HG02938 (cell line): Measurements from ENCODE around the gene JPH2.
"Not testable (repeated sequence)": the region's sequence is repeated elsewhere in the genome, so short reads cannot be mapped to it uniquely, and the experiment has no call there.

Experiments
- ATAC-seq: cut with Tn5 transposase; IDR thresholded peaks from one replicate; pipeline ENCODE4 v1.9.1; 2021; ENCODE audit warnings: mild to moderate bottlenecking, moderate library complexity; ENCODE audit not compliant: unreplicated experiment

JPH2 gene

DNA sequence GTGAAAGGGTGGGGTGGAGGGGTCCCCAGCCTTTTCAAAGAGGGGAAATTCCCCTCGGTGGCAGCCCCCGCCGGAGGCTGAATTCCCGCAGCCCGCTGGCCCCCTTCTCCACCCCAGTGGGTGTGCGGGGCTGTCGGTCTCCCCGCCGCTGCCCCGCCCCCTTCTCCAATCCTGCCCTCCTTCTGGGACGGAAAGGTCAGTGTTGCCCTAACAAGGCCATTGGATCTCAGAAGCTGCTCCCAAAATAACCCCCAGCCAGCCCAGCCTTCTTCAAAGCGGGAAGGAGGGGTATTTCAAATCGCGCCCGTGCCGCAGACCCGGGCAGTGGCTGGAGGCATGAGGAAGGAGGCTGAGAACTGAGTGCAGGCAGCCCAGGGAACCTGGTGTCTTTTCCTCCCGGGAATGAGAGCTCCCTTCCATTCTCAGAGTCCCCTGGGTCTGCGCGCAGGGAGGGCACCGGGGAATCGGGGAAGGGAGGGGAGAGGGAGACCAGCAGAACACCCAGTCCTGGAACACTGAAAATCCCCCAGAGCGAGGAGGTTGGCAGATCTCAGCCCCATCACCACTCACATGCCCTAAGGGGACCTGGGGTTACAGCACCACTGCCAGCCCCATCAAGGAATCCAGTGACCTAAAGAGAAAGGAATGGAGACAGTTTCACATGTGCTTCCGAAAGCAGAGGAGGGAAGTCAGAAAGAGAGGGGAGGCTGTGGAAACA is at the start of gene JPH2:
TSS of gene JPH2 (minus strand) at position 135 of the 718 bp plus-strand sequence. CDS start 483 bp downstream, outside the sequence.
- ATAC-seq: no peak

DNA sequence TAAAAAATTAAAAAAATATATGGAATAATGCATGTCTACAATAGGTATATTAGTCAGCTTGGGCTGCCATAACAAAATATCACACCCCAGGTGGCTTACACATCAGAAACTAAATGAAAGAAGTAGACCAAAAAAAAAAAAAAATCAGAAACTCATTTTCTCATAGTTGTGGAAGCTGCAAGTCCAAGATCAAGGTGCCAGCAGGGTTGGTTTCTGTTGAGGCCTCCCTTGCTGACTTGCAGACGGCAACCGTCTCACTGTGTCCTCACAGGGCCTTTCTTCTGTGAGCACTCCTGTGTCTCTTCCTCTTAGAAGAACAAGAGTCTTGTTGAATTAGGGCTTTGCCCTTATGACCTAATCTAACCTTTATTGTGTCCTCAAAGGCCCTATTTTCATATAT is 48.7 kb upstream of the JPH2 start:
- ATAC-seq: no peak

DNA sequence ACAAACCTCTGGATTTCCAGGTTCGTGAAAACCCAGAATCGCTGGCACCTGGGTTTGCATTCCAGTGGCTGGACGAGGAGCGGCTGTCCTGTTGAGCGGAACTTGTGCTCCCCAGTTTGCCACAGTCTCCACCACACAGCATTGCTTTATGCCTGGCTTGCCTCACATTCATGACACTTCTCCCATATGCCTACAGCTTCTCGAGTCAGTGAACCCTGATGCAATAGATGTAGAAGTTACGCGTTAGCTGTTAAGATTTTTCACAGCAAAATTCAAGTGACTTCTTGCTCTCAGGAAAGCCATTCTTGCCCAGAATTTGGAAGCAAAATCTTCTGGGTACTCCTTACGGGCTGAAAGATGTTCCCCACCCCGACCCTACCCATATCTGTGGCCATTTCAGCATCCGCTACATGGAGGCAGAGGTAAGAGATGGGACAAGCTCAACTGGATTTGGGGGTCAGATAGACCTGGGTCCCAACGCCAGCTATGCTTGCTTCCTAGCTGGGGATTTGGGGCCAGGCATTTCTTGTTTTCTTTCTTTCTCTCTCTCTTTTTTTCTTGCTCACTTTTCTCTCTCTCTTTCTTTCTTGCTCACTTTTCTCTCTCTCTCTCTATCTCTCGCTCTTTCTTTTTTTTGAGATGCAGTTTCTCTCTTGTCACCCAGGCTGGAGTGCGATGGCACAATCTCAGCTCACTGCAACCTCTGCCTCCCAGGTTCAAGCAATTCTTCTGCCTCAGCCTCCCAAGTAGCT is 47.8 kb upstream of the JPH2 start:
- no peak for ATAC-seq

DNA sequence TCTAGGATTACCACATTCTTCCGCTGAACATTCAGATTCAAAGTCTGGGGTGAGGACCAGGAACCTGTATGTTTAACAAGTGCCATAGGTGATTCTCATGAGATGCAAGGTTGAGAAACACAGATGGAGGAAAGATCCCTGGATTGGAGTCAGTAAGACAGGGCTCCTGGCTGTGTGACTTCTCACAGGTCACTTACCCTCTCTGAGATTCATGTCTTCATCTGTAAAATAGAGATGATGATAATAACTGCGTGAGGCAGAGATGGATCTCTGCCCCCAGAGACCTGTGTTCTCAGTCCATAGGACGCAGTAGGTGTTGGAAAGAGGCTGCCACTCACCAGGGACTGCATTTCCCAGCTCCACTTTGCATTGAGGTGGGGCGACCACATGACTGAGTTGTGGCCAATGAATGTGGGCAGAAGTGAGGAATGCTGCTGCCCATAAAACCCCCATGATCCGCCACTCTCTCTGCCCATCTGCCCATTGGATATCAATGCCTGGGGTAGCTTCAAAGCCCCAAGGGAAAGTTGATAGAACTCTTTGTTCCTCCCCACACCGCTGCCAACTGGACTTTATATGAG is 46.5 kb upstream of the JPH2 start:
- no peak for ATAC-seq

DNA sequence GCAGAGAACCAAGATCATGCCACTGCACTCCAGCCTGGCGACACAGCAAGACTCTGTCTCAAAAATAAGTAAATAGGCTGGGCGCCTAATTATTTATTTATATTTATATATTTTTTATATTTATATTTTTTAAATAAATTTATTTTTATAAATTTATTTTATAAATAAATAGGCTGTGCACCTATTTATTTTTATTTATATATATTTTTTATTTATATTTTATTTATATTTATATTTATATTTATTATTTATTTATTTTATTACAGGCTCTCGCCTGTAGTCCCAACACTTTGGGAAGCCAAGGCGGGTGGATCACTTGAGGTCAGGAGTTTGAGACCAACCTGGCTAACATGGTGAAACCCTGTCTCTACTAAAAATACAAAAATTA is 45.5 kb upstream of the JPH2 start:
- not testable (repeated sequence) for ATAC-seq

DNA sequence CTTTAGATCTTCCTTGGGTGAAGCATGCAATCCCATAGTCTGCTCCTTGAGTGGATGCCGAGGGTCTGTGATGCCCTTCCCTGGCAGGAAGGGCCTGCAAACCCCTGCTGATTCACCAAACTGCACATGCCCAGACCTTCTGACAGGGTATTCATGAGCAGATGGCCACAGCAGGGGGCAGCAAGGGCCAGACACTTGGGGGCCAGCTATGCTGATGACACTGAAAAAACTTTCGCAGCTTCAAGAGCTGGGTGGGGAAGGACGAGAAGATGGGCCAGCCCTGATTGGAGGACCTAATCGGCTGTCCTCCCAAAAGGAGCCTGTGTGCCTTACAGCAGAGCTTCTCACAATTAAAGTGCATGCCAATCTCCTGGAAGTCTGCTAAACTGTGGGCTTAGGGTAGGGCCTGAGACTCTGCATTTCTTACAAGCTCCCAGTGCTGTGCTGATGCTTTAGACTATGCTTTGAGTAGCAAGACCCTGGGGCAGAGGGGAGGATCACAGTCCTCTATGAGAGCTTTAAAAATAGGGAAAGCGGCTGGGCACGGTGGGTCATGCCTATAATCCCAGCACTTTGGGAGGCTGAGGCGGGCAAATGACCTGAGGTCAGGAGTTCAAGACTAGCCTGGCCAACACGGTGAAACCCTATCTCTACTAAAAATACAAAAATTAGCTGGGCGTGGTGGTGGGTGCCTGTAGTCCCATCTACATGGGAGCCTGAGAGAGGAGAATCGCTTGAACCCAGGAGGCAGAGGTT is 44.9 kb upstream of the JPH2 start:
- ATAC-seq: no peak

DNA sequence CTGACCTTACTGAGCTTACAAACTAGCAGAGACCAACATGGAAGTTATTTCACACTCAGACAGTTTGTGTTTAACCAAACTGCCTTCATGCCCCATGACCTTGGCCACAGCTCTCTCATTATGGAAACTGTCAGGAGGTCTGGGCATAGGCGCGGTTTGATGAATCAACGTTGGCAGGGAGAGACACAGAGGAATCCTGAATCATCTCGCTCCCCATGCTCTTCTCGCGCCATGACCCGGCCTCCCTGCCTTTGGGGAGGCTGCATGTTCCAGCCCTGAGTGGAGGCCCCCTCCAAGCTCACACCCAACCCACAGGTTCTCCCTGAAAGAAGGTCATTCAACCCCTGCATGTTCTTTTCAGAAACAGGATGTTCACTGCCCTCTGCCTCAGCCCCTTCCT is 44.2 kb upstream of the JPH2 start:
- no peak for ATAC-seq

DNA sequence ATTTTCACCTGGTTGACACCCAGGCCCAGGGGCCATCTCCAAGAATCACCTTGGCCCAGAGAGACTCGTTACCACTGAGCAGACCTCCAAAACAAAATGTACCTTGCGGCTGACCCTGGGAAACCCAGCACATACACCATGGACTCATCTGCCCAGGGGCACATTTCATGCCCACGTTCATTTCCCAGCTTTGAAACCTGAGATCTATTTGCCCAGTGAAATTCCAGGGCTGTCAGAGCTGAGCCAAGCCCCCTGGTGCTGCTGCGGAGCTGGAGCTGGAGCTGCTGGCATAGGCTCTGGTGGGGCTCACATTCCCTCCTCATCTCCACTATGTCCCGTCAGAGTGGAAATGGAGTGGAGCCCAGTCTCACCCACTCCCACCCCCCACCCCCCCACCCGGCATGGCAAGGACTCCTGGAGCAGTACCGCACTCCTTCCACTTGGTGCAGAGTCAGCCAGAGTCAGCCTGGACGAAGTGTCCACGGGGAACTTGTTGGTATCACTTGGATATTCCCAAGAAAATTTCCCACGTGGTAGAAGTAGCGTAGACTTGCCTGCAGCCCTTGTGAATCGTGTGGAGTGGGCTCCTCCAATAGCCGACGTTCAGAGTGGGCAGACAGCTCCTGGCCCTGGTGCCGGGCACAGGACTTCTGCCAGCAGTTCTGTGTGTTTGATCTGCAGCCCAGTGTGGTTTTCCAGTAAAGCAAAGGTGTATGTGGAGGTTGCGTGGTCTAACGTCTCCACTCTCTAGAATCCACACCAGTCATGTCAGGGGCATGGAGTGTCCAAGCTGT is 41.7 kb upstream of the JPH2 start:
- no peak for ATAC-seq

DNA sequence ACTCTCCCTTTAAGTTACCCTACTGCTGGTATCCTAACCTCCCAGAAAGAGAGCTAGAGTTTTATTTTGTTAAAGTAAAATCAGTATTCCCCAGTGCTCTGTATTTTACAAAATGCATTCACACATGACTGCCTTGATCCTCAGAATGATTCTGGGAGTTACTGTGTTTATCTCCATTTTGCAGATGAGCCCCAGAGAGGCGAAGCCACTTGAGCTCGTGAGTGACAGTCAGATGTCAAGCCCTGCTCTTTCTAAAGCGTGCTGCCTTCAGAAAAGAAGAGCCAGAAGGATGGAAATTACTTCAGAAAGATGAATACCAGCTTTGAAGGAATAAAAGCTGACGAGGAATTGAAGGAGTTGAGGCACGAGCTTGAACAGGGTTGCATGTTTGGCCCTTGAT is 37.6 kb upstream of the JPH2 start:
- ATAC-seq: no peak

DNA sequence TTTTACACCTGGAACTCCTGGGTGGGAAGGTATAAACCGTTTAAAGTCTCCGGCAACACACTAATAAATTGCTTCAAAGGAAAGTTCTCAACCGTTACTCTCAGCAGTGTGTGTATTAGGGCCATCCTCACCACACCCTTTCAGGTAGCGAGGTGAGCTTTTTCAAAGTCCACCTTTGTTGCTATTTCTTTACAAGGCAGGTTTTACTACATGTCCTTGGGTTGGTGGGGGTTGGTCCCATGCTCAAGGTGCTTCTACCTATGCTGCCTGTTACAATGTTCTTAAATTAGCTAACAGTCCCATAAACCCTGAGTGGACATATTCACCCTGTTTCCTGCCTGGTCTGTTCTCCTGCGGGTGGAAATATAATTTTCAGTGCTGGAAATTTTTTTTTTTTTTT is 36.7 kb upstream of the JPH2 start:
- no peak for ATAC-seq

DNA sequence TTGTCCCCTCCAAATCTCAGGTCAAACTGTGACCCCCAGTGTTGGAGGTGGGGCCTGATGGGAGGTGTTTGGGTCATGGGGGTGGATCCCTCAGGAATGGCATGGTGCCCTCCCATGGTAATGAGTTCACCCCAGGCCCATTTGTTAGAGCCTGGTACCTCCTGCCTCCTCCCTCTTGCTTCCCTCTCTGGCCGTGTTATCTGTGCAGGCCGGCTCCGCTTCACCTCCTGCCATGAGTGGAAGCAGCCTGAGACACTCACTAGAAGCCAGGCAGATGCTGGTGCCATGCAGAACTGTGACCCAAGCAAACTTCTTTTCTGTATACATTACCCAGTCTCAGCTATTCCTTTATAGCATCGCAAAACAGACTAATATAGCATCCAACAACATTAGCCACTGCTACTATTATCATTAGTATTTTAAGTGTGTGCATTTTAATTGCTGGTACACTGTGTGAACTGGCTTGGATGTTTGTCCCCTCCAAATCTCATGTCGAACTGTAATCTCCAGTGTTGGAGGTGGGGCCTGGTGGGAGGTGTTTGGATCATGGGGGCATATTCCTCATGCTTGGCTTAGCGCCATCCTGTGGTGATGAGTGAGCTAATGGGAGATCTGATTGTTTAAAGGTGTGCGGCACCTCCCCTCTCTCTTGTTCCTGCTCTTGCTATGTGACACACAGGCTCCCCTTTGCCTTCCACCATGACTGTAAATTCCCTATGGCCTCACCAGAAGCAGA is 35.8 kb upstream of the JPH2 start:
- ATAC-seq: no peak

DNA sequence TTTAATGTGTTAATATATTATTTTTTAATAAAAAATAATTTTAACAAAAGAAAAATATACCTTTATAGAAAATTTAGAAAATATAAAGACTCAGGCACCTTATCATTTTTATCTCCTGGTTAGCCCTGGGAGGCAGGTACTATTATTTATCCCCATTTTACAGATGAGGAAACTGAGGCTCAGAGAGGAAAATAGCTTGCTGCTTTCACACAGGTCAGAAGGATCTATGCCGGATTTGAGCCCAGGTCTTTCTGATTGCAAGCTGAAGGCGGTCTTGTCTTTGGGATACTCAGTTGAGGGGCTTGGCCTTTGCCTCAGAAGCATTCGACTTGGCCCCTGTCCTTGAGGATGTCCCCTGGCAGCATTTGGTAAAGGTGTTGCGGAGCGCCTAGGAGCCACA is 35.0 kb upstream of the JPH2 start:
- ATAC-seq: no peak

DNA sequence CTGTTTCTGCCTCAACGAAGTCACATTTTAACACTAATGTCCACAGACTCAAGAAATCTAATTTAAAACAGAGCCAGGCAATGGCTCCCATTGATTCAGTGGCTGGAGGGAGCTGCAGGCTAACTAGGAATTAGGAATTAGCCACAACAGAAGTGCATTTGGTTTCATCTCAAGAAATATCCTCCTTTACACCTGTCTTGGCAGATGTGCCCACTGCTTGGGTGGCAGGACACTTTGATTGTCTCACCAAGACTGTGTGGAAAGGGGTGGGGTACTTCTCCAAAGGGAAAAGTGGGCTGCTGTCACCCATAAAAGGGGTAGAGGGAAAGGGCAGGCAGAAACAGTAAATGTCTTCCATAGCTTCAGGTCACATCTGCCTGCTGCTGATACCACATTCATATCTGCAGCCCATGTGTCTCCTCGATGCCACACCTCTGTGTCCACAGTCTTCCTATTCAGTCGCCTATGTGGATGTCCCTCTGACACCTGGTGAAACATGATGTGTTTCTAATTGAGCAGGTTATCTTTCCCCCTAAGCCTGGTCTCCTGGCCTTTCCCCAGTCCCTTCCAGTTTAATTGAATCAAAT is 34.5 kb upstream of the JPH2 start:
- no peak for ATAC-seq

DNA sequence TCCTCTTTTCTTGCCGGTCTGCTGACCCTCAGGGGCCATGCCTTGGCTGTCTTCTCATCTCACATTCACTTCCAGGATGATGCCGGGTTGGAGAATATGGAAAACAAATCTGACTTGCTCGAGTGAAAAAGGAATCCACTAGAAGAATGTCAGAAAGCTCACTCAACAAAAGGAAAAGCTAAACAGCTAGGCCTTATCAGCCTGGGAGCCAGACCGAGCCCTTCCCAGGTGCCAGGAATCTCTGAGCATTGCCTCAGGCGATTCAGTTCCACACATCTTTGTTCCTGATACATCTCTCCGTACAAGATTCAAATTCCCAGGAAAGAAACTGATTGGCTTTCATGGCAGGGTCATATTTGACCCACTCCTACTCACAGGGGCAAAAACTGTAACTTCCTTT is 32.8 kb upstream of the JPH2 start:
- ATAC-seq: no peak

DNA sequence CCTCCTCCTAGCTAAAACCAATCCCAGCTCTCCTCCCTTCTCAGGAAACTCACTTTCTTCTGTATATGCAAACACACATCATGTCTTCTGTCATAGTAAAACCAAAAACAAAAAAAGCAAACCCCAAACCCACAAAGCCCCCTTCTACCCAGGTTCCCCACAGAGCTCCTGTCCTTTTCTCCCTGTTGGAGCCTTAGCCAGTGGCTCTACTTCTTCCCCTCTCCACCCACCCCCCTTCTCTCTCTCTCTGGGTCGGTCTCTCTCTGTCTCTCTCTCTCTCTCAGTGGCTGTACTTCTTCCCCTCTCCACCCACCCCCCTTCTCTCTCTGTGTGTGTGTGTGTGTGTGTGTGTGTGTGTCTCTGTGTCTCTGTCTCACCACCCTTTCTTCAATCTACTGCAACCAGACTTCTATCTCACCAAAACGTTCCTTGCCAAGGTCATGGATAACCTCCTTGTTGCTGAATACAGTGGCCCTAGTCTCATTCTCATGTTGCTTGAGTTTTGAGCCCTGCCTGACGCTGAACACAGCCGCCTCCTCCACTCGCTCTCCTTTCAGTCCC is 32.3 kb upstream of the JPH2 start:
- no peak for ATAC-seq

DNA sequence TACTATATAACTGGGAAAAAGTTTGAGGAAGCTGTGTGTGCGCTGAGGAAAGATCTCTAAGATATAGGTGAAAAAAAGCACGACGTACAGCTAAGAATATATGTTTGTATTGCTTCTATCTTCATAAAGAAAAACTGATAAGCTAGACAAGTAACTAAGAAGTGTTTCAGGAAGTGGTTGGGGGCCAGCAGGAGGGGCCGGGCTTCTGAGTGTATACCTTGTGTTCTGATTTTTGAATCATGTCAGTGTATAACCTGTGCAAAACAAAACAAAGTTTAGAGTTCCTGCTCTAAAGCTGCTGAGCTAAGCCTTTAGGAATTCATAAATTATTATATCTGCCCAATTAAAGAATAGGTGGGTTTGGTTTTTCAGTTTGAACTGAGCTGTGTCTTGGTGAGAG is 31.5 kb upstream of the JPH2 start:
- ATAC-seq: no peak

DNA sequence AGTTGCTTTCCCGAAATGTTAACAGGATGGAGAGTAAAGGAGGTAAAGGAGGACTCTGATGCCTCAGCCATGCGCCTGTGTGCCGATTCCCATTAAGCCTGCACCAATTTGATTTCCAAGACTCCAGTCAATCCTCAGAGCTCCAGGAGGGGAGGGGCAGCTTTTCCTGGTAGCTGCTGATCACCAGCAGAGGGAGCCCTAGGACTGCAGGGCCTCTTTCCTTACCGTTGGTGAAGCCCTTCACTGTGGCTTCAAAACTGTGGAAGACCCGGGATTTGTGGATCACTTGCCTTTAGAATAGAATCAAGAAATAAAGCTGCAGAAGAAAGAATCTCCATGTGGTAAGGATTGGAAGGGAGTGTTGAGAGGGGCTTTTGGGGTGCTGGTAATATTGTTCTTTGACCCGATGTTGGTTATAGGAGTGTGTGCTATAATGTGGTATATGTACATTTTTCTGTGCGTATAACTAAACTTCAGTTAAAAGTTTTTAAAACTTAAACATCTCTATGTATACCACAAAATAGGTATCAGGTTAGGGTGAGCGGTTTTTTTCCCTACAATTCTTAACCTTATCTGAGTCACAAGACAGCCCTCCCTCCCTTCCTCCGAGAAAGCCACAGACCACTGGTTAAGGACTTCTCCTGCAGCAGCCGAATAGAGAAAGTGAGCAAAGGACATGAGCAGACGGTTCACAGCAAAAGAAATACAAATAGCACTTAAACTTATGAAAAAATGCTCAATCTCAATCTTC is 30.5 kb upstream of the JPH2 start:
- no peak for ATAC-seq

DNA sequence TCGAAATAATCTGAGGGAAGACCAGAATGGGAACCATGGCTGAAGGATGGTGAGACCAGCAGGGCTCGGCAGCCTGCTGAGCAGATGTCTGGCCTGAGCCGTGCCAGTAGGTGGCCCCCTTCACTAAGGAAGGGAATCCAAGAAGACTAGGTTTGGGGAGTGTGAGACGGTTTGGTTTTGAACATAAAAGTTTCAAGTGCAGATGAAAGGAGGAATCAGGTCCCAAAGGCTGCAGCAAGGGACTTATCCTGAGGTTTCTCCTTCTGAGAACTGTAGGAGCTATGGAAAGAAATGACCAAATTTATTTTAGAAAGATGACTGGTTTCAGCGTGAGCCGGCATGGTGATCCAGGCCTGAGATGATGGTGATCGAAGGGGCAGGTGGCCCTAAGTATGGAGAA is 28.1 kb upstream of the JPH2 start:
- no peak for ATAC-seq

DNA sequence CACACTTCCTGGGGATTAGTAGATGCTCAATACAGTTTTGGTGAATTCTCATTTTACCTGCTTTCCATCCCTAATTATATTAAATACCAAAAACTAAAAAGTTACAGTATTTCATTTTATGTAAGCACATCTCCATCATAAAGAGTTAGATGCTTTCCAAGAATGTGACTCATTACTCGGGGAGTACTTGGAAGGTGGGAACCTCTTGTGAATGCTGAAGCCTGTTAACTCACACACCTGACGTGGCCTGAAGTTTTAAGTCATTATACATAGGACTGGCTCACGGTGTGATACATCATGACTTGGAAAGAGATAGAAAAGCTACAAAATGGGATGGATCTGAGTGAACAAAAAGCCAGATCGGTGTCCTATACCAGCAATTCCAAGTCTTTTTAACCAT is 25.8 kb upstream of the JPH2 start:
- no peak for ATAC-seq
